Putamen (tissue), 1 donor: Measurements from ENCODE around the gene PRELID2.
"Not testable (repeated sequence)": the region's sequence is repeated elsewhere in the genome, so short reads cannot be mapped to it uniquely, and the experiment has no call there.

Experiments used
- DNase-seq: peaks from one replicate; pipeline ENCODE4 v3.0.0-alpha.2; 2016; ENCODE audit warnings: low spot score

PRELID2 gene

GRCh38 chr5:145834917-145835847 lies at the start of gene PRELID2:
Gene PRELID2 (minus strand): TSS chr5:145835342. CDS start chr5:145835251, 91 bp downstream.
- peak; percentile 60 for DNase-seq

GRCh38 chr5:145874765-145875164 lies 39.6 kb upstream of the PRELID2 start:
- DNase-seq: no peak

- DNase-seq: no peak
These were observed 37.8 kb upstream of the PRELID2 start, which contains the start of gene GRXCR2 for GRCh38 chr5:145872914-145873313. Gene GRXCR2 (minus strand): TSS chr5:145873014. CDS start chr5:145872968, 46 bp downstream.

- DNase-seq: no peak
These were observed 37.3 kb upstream of the PRELID2 start for GRCh38 chr5:145872486-145872885.

GRCh38 chr5:145869753-145870152 lies 34.6 kb upstream of the PRELID2 start:
- DNase-seq: no peak

GRCh38 chr5:145867806-145868205 lies 32.7 kb upstream of the PRELID2 start:
- DNase-seq: no peak

GRCh38 chr5:145864432-145864831 lies 29.3 kb upstream of the PRELID2 start:
- DNase-seq: not testable (repeated sequence)

GRCh38 chr5:145863003-145863402 lies 27.9 kb upstream of the PRELID2 start:
- no peak for DNase-seq

GRCh38 chr5:145859897-145860296 lies 24.8 kb upstream of the PRELID2 start:
- DNase-seq: no peak

- DNase-seq: no peak
These were observed 24.3 kb upstream of the PRELID2 start for GRCh38 chr5:145859453-145859852.

- no peak for DNase-seq
These were observed 23.8 kb upstream of the PRELID2 start for GRCh38 chr5:145858959-145859358.

- no peak for DNase-seq
These were observed 21.2 kb upstream of the PRELID2 start for GRCh38 chr5:145856285-145856818.

- no peak for DNase-seq
These were observed 20.7 kb upstream of the PRELID2 start for GRCh38 chr5:145855763-145856267.

GRCh38 chr5:145854651-145855258 lies 19.6 kb upstream of the PRELID2 start:
- DNase-seq: no peak

- no peak for DNase-seq
These were observed 18.7 kb upstream of the PRELID2 start for GRCh38 chr5:145853781-145854376.

GRCh38 chr5:145852990-145853389 lies 17.8 kb upstream of the PRELID2 start:
- DNase-seq: no peak

GRCh38 chr5:145848854-145849253 lies 13.7 kb upstream of the PRELID2 start:
- no peak for DNase-seq

- no peak for DNase-seq
These were observed 12.7 kb upstream of the PRELID2 start for GRCh38 chr5:145847499-145848497.

- DNase-seq: no peak
These were observed 10.9 kb upstream of the PRELID2 start for GRCh38 chr5:145846081-145846480.

- no peak for DNase-seq
These were observed 6.2 kb upstream of the PRELID2 start for GRCh38 chr5:145841299-145841698.
